GM21786 (cell line): ENCODE data around the gene ESRRA.

Source experiments
- ATAC-seq: cut with Tn5 transposase; IDR thresholded peaks from one replicate; pipeline ENCODE4 v1.9.1; 2021; ENCODE audit not compliant: unreplicated experiment

ESRRA gene

GRCh38 chr11:64269540-64270220 is 35.6 kb upstream of the ESRRA start:
- peak; percentile 69 for ATAC-seq

- ATAC-seq, result no peak
These were observed 30.1 kb upstream of the ESRRA start for GRCh38 chr11:64275031-64275800.

- no peak for ATAC-seq
These were observed 29.5 kb upstream of the ESRRA start for GRCh38 chr11:64275841-64276240.

- ATAC-seq, result no peak
These were observed 28.5 kb upstream of the ESRRA start for GRCh38 chr11:64276653-64277431.

GRCh38 chr11:64278576-64279190 is 26.6 kb upstream of the ESRRA start:
- ATAC-seq, result no peak

GRCh38 chr11:64281957-64282770 is 23.2 kb upstream of the ESRRA start:
- no peak for ATAC-seq

GRCh38 chr11:64283092-64283491 is 22.2 kb upstream of the ESRRA start:
- no peak for ATAC-seq

- ATAC-seq, result peak; percentile 82
These were observed 21.0 kb upstream of the ESRRA start, which contains the start of gene BAD for GRCh38 chr11:64284048-64284961. Gene BAD (minus strand): TSS chr11:64284665. CDS start chr11:64284368, 297 bp downstream.

- ATAC-seq, result peak; percentile 52
These were observed 20.1 kb upstream of the ESRRA start, which contains the start of gene GPR137 for GRCh38 chr11:64284962-64285884. Gene GPR137 (plus strand): TSS chr11:64285848. CDS start chr11:64286525, 677 bp downstream.

GRCh38 chr11:64285885-64286800 is 19.2 kb upstream of the ESRRA start:
- ATAC-seq, result no peak

GRCh38 chr11:64286801-64287159 is 18.5 kb upstream of the ESRRA start:
- ATAC-seq, result no peak

- no peak for ATAC-seq
These were observed 17.5 kb upstream of the ESRRA start for GRCh38 chr11:64287676-64288352.

- no peak for ATAC-seq
These were observed 17.0 kb upstream of the ESRRA start for GRCh38 chr11:64288353-64288750.

- ATAC-seq, result no peak
These were observed 16.2 kb upstream of the ESRRA start for GRCh38 chr11:64289002-64289564.

GRCh38 chr11:64290352-64291261 is 14.7 kb upstream of the ESRRA start:
- no peak for ATAC-seq
